ENCODE measurements around the gene MATN3. TPM values are rescaled to one million over a fixed set of nuclear protein-coding genes. Genes with fewer than 3 reads are reported as not detected.

The MATN3 gene
- polyA plus RNA-seq, 1 donor = 3.7 TPM

GRCh38 chr2:20005067-20005627 is 7.3 kb downstream of the MATN3 start:
- DNase-seq = no peak

- no peak for DNase-seq
Measured at GRCh38 chr2:20001361-20001863, 11.1 kb downstream of the MATN3 start.

GRCh38 chr2:19993731-19994130 is 18.7 kb downstream of the MATN3 start:
- DNase-seq = no peak

GRCh38 chr2:19991895-19992294 is 20.6 kb downstream of the MATN3 start:
- no peak for DNase-seq

GRCh38 chr2:19990416-19990728 is 22.1 kb downstream of the MATN3 start:
- DNase-seq = no peak

- DNase-seq = peak; percentile 85
Measured at GRCh38 chr2:19989667-19990415, 22.6 kb downstream of the MATN3 start, which contains the start of gene WDR35. WDR35 (minus strand) TSS chr2:19990105; CDS start chr2:19990015, 90 bp downstream.

GRCh38 chr2:19989342-19989666 is 23.2 kb downstream of the MATN3 start:
- no peak for DNase-seq

GRCh38 chr2:19988600-19988999 is 23.9 kb downstream of the MATN3 start:
- no peak for DNase-seq

GRCh38 chr2:19987936-19988335 is 24.5 kb downstream of the MATN3 start:
- no peak for DNase-seq

GRCh38 chr2:19982268-19982667 is 30.2 kb downstream of the MATN3 start:
- DNase-seq = no peak

GRCh38 chr2:19979932-19980331 is 32.5 kb downstream of the MATN3 start:
- no peak for DNase-seq

GRCh38 chr2:19973466-19973865 is 39.0 kb downstream of the MATN3 start:
- no peak for DNase-seq

GRCh38 chr2:19971691-19972090 is 40.8 kb downstream of the MATN3 start:
- DNase-seq = no peak

GRCh38 chr2:19963386-19963785 is 49.1 kb downstream of the MATN3 start:
- no peak for DNase-seq

- peak; percentile 63 for DNase-seq
Measured at GRCh38 chr2:19955544-19956422, 56.7 kb downstream of the MATN3 start.

- no peak for DNase-seq
Measured at GRCh38 chr2:19949071-19949470, 63.4 kb downstream of the MATN3 start.

GRCh38 chr2:19947184-19947940 is 65.1 kb downstream of the MATN3 start:
- no peak for DNase-seq

- no peak for DNase-seq
Measured at GRCh38 chr2:19944205-19944845, 68.1 kb downstream of the MATN3 start.

GRCh38 chr2:19943189-19943588 is 69.3 kb downstream of the MATN3 start:
- no peak for DNase-seq

- no peak for DNase-seq
Measured at GRCh38 chr2:19942199-19942598, 70.3 kb downstream of the MATN3 start.
